ENCODE data around the gene AMBRA1. TPM values are rescaled to one million over a fixed set of nuclear protein-coding genes. Genes with fewer than 3 reads are reported as not detected.

Gene AMBRA1
- total and polyA plus RNA-seq, 2 of the 8 experiments (the other 6 are each of a cell fraction or from before 2014, with no cell fraction given), result 14.2 to 37.4 TPM

DNA sequence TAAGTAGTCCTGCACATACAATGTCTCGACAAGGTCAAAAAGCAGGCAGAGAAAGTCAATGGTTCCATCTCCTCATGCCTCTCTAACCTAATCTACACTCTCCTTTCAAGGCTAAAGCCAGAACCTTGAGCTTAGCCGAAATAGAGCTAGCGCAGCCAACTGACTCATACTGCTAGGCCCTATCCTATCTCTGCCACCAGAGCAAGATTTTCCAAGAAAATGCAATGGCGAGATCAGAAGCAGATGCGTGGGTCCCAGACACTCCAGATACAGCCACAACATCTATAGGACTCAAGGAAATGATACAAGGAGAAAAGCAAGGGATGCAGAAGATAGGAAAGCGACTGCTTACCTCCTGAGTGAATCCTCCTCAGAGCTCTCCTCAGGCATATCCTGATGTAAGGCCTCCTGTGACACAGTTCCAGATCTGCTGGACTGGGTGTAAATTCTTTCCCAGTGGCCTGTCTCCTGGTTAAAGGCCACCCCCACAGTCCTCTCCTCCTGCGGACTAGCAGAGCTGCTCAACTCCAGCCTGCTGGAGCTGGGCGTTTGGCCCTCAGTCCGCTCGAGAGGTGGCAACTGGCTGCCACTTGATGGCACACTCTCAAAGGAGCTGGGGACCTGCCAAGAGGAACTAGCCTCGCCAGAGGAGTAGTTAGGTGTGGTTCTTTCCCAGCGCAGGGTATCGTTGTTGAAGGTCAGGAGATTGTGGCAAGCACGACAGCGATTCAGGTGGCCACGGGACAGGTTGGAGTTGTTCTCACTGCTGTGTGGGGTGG is 52.0 kb downstream of the AMBRA1 start:
- Histone ChIP-seq H4K20me1 (replicated peaks in 1 of 2; ENCODE audit: control insufficient read depth in 1 of 2, insufficient read depth in 2 of 2, low read length in 2 of 2) (peaks cover 0 to 7% of the 10 kb centered on the region in 2 experiments), H3K23me2 (ENCODE audit: low read depth, low read length) (no peaks in the 10 kb centered on the region), H3K9ac (replicated peaks in 1 of 4; ENCODE audit: extremely low read depth in 1 of 4, low read depth in 3 of 4, low read length in 3 of 4) (no peak overlapping the region), H3K23ac (ENCODE audit: insufficient read length) (no peak overlapping the region), H2BK5ac (ENCODE audit: low read depth, low read length) (no peak overlapping the region), H3K9me3 (ENCODE audit: insufficient read depth in 2 of 2, low read depth in 1 of 2, low read length in 1 of 2) (no peaks in the 10 kb centered on the region), H2BK120ac (replicated peaks; ENCODE audit: low read depth, low read length) (no peak overlapping the region), H3K4me1 (replicated peaks in 1 of 4; ENCODE audit: control insufficient read depth in 3 of 4, insufficient read depth in 4 of 4, low read length in 3 of 4) (peaks cover 0 to 5% (median 5%) of the 10 kb centered on the region in 4 experiments; a peak in 6 of 7 replicates), H2BK20ac (ENCODE audit: low read length) (no peak overlapping the region), H4K5ac (ENCODE audit: insufficient read length, low read depth, low read length) (no peak overlapping the region), H3K14ac (ENCODE audit: insufficient read length) (no peak overlapping the region), H3K4me2 (ENCODE audit: insufficient read depth in 1 of 2, low read depth in 2 of 2, low read length in 2 of 2) (no peak overlapping the region), H2BK15ac (ENCODE audit: low read length) (no peak overlapping the region), H3K27me3 (replicated peaks in 1 of 4; ENCODE audit: control insufficient read depth in 3 of 4, extremely low read depth in 1 of 4, insufficient read depth in 3 of 4, low read length in 3 of 4) (no peaks in the 10 kb centered on the region), H4K91ac (replicated peaks; ENCODE audit: insufficient read length, low read length) (no peak overlapping the region), H3K56ac (replicated peaks; ENCODE audit: insufficient read length, low read depth, low read length) (no peak overlapping the region), H3K18ac (ENCODE audit: extremely low read depth, low read length) (no peak overlapping the region), H4K8ac (ENCODE audit: extremely low read depth, insufficient read depth, low read length) (no peak overlapping the region), H3K4ac (replicated peaks; ENCODE audit: insufficient read length, low read depth, low read length) (no peak overlapping the region), H3K4me3 (ENCODE audit: extremely low read depth in 1 of 4, insufficient read depth in 2 of 4, low read depth in 3 of 4, low read length in 4 of 4) (no peak overlapping the region), H3K79me2 (ENCODE audit: control insufficient read depth in 1 of 2, insufficient read depth in 2 of 2, low read length in 2 of 2) (peaks cover 0 to 11% of the 10 kb centered on the region in 2 experiments; a peak in 3 of 4 replicates), H3K36me3 (ENCODE audit: control insufficient read depth in 2 of 4, insufficient read depth in 4 of 4, low read length in 3 of 4) (peaks cover 13 to 23% (median 20%) of the 10 kb centered on the region in 4 experiments), H3K79me1 (ENCODE audit: low read depth, low read length) (no peaks in the 10 kb centered on the region; the same call in 1 of the 2 replicates), H2AK5ac (ENCODE audit: low read depth, low read length) (no peak overlapping the region), H2AFZ (ENCODE audit: low read length) (no peak overlapping the region), H3K27ac (ENCODE audit: low read depth, low read length) (no peak overlapping the region), H2BK12ac (ENCODE audit: low read depth, low read length) (no peak overlapping the region)
- DNase-seq (ENCODE audit: low read depth in 1 of 2, low spot score in 2 of 2) (no peak), FAIRE-seq (no peak)
- ChIA-PET CTCF (ENCODE audit: partially characterized antibody) (interaction anchor here (1.0 to 3.6 kb wide), 14 partner anchors 8 to 159 kb away, joined by 3 to 16 read pairs (median 4); no protein-coding TSS in a partner anchor), POLR2A (ENCODE audit: partially characterized antibody) (interaction anchor here (0.8 kb wide), 2 partner anchors 49 to 51 kb away, joined by 3 read pairs; no protein-coding TSS in a partner anchor)
- 93% methylated on average over 16 of the region's 16 CpGs; no CpG with 5 or more reads in 1 of the 2 experiments for WGBS, 2 experiments (ENCODE audit: extremely low coverage in 1 of 2, insufficient coverage in 1 of 2, insufficient read length in 1 of 2, insufficient replicate concordance in 2 of 2, low coverage in 1 of 2, low lambda C conversion rate in 2 of 2, missing lambda C conversion rate in 1 of 2)
- TF ChIP-seq BCL11A (IDR thresholded peaks at IDR 0.05; ENCODE audit: low read depth in 2 of 2, low read length in 2 of 2), result no peak
- peak; percentile 3 to 29; a peak in 1 of 4 replicates for TF ChIP-seq RAD21 (IDR thresholded peaks at IDR 0.05 in 1 of 2, conservative IDR thresholded peaks at IDR 0.05 in 1 of 2; ENCODE audit: low read depth in 2 of 2, low read length in 2 of 2)
- TF ChIP-seq, protein P1, sequence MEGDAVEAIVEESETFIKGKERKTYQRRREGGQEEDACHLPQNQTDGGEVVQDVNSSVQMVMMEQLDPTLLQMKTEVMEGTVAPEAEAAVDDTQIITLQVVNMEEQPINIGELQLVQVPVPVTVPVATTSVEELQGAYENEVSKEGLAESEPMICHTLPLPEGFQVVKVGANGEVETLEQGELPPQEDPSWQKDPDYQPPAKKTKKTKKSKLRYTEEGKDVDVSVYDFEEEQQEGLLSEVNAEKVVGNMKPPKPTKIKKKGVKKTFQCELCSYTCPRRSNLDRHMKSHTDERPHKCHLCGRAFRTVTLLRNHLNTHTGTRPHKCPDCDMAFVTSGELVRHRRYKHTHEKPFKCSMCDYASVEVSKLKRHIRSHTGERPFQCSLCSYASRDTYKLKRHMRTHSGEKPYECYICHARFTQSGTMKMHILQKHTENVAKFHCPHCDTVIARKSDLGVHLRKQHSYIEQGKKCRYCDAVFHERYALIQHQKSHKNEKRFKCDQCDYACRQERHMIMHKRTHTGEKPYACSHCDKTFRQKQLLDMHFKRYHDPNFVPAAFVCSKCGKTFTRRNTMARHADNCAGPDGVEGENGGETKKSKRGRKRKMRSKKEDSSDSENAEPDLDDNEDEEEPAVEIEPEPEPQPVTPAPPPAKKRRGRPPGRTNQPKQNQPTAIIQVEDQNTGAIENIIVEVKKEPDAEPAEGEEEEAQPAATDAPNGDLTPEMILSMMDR (IDR thresholded peaks at IDR 0.05; ENCODE audit: control extremely low read depth in 1 of 3, insufficient read depth in 1 of 3, low read depth in 1 of 3, low read length in 3 of 3), result peak in 2 of 3 experiments; percentile 5 to 6; a peak in 2 of 4 replicates

All from H1 (cell line).